ENCODE measurements around the gene ADAM8.
"Not testable (repeated sequence)": the region's sequence is repeated elsewhere in the genome, so short reads cannot be mapped to it uniquely, and the experiment has no call there.

The ADAM8 gene

DNA sequence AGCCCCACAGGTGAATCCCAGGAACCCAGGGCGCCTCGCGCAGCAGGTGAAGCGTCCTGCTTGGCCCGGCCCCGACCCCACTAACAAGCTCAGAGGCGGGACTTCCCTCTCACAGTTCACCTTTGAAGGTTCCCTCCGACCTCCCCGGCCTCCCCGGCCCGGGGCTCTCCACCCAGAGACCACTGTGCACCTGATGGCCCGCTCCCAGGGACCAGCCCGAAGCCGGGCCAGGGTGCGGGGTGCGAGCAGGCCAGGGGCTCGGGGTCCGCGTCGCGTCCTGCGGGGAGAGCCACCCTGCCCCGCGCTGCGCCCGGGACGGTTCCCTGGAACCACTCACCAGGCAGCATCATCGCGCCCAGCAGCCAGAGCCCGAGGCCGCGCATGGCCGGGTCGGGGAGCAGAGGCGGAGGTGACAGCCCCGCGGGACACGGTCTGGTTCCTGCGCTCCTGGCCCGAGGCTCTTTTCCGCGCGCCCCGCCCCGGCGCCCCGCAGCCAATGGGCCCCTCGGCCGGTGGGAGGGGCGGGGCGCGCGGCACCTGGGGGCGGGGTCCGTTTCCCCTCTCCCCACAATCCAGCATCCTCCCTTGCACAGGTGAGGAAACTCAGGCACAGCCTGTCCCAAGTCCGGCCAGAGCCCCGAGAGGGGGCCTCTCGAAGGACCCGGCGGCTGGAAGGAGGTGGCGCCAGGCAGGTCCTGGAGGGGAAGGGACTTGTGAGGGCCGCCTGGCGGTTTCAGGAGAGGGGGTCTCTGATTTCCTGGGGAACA lies at the start of gene ADAM8:
TSS of gene ADAM8 (minus strand) at position 434 of the 767 bp plus-strand sequence. CDS start at position 383, 51 bp downstream.
- DNase-seq (ENCODE audit: low read depth in 2 of 2): peak; percentile 61 to 71

GRCh38 chr10:133326223-133326551 lies 49.5 kb upstream of the ADAM8 start:
- no peak for DNase-seq (ENCODE audit: low read depth in 2 of 2)

DNA sequence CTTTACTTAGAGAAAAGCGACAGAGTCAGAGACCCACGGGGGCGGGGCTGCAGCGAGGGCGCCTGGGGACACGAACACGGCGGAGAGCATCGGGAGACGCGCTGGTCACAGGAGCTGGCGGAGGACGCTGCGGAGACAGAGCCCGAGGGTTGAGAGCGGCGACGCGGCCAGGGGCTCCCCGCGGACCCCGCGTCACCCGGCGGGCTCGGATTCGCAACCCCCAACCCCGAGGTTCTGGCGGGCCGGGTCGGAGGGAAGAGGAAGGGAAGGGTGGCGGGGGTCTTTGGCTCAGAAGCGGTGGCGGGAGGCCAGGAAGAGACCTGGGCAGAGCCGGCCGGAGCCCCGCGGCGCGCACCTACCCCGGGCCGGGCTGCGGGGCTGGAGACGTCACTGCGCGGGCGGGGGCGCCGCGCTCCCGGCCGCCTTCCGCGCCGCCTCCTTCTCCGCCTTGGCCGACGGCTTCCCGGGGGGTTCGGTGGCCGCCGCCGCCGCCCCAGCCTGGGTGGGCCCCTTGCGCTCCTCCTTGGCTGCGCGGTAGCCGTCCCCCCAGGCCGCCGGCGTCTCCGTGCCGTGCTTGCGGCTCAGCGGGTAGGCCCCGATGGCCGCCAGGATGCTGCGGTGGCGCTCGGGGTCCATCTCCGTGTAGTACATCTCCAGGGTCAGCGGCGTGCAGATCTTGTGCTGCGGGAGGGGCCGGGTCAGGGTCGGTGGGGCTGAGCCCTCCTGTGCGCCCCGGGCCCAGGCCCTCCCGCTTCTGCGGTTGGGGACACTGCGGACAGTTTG lies 49.0 kb upstream of the ADAM8 start:
- no peak for DNase-seq (ENCODE audit: low read depth in 2 of 2)

GRCh38 chr10:133324857-133325260 lies 48.2 kb upstream of the ADAM8 start:
- no peak for DNase-seq (ENCODE audit: low read depth in 2 of 2)

- peak in 1 of 2 donors; percentile 61 for DNase-seq (ENCODE audit: low read depth in 2 of 2)
Observed at GRCh38 chr10:133324198-133324792, 47.6 kb upstream of the ADAM8 start.

- not testable (repeated sequence) for DNase-seq (ENCODE audit: low read depth in 2 of 2)
Observed at GRCh38 chr10:133322064-133322709, 45.5 kb upstream of the ADAM8 start.

- not testable (repeated sequence) for DNase-seq (ENCODE audit: low read depth in 2 of 2)
Observed at GRCh38 chr10:133320852-133321422, 44.3 kb upstream of the ADAM8 start.

DNA sequence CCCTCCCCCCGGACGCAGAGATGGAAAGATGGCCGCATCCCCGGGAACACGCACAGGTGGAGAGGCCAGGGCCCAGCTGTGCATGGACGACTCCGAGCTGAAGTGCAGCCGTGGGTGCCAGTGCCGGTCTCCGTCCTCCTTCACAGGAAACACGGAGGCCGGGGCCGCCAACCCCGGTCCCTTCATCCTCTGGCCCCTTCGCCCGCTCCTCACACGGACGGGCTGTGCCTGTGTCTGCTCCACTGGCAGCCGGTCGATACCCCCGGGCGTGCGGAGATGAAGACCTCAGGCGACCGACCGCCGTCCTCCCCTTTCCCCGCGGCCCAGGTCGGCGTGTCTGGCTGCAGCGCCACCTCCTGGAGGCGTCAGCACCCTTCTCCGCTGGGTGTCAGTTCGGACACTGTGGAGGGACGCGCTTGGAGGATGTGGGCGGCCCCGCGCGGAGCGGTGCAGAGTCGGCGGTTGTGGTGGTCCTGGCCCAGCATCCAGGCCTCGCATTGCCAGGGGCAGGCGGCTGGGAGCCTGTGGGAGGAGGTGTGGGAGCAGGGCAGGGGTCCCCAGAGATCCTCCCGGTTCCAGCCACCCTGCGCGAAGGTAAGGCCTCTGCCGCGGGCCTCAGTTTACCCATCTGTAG lies 41.9 kb upstream of the ADAM8 start:
- peak; percentile 50 to 56 for DNase-seq (ENCODE audit: low read depth in 2 of 2)

- DNase-seq (ENCODE audit: low read depth in 2 of 2): no peak
Observed at GRCh38 chr10:133316732-133317131, 40.1 kb upstream of the ADAM8 start.

DNA sequence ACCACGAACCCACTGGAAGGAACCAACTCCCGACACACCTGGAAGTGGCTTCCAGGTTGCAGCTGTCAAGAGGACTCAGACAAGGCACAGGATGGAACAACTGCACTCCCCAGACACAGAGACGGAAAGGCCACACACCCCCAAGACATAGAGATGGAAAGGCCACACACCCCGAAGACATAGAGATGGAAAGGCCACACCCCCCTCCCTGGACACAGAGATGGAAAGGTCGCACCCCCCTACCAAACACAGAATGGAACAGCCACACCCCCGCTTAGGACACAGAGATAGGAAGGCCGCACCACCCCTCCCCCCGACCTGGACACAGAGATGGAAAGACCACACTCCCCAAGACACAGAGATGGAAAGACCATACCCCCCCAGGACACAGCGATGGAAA lies 39.6 kb upstream of the ADAM8 start:
- no peak for DNase-seq (ENCODE audit: low read depth in 2 of 2)

DNA sequence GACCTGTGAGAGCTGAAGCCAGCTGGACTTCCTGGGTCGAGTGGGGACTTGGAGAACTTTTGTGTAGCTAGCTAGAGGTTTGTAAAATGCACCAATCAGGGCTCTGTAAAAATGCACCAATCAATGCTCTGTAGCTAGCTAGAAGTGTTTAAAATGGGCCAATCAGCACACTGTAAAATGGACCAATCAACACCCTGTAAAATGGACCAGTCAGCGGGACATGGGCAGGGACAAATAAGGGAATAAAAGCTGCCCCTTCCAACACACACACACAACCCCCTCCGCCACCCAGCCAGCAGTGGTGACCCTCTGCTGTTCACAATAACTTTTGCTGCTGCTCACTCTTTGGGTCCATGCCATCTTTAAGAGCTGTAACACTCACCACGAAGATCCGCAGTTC lies 39.2 kb upstream of the ADAM8 start:
- no peak for DNase-seq (ENCODE audit: low read depth in 2 of 2)

DNA sequence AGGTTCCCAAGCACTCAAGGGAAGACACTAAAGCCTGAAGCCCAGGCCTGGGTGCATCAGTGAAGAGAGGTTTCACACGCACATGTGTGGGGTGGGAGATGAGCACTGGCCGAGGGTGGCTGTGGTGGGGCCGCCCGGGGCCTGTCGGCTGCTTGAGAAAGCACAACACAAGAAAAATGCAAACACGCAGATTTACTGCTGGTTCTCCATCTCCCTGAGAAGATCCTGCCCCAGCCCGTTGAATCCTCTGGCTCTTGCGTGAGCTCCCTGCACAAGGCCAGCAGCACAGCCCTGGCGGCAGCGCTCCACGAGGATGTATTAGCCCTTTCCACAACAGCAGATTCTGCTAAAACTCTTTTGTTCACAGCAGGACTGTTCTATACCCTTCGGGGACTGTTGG lies 38.2 kb upstream of the ADAM8 start:
- DNase-seq (ENCODE audit: low read depth in 2 of 2): no peak

- DNase-seq (ENCODE audit: low read depth in 2 of 2): no peak
Observed at GRCh38 chr10:133313192-133313591, 36.5 kb upstream of the ADAM8 start.

GRCh38 chr10:133312769-133313145 lies 36.1 kb upstream of the ADAM8 start:
- no peak for DNase-seq (ENCODE audit: low read depth in 2 of 2)

DNA sequence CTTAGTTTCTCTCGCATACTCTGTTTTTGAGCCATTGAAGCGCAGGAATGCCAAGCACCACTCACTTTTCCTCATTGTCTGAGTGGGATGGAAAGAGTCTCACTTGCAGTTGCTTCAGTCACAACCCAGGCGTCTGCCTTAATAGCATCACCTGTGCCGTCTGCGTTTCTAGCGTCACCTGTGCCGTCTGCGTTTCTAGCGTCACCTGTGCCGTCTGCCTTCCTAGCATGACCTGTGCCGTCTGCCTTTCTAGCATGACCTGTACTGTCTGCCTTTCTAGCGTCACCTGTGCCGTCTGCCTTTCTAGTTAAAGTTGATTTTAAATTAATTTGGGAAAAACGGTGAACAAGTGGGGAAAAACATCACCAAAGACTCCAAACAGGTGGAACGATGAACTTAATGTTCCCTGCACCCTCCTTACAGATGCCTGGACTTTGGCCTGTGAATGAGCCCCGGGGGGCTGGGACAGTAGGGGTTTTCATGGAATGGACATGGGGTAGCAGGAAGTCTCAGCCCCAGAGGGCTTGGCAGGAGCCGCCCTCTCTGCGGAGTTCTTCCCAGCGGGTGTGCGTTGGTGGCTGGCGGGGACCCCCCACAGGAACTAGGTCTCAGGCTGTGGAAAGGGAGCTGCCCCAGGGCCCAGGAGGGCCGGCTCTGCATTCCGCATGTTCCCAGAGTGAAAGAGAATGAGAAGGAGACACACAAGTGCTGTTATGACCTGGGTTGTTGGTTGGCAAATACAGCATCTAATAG lies 35.5 kb upstream of the ADAM8 start:
- no peak for DNase-seq (ENCODE audit: low read depth in 2 of 2)

DNA sequence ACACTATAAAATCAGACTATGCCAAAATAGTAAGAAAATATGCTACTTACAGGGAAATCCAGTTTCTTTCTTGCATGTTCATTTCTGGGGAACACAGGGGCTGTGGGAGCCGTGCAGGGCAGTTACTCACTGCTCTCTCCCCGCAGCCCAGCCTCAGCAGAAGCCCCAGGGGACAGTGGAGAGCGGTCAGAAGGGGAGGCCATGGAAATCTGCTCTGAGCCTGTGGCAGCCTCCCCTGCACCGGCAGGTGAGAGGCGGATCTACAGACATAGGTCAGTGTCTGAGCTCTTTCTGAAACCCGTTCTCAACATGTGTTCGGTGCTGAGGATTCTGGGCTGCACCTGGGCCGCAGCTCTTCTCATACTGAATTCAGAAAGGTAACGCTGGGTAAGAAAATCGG lies 34.9 kb upstream of the ADAM8 start:
- no peak for DNase-seq (ENCODE audit: low read depth in 2 of 2)

- DNase-seq (ENCODE audit: low read depth in 2 of 2): no peak
Observed at GRCh38 chr10:133310789-133311188, 34.1 kb upstream of the ADAM8 start.

DNA sequence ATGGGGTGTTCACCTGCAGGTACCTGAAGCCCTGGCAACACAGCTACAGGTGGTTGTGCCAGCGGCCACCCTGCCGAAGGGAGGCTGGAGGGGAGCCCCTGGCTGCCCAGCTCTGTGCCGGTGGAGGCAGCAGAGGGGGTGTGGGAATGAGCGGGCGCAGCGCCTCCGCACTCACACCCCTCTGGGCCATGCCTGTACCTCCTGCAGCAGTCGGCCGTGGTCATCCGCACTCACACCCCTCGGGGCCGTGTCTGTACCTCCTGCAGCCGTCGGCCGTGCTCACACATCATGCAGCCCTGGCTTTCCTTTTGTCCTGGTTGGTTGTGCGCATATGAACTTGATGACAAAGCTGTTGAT lies 33.7 kb upstream of the ADAM8 start:
- no peak for DNase-seq (ENCODE audit: low read depth in 2 of 2)

DNA sequence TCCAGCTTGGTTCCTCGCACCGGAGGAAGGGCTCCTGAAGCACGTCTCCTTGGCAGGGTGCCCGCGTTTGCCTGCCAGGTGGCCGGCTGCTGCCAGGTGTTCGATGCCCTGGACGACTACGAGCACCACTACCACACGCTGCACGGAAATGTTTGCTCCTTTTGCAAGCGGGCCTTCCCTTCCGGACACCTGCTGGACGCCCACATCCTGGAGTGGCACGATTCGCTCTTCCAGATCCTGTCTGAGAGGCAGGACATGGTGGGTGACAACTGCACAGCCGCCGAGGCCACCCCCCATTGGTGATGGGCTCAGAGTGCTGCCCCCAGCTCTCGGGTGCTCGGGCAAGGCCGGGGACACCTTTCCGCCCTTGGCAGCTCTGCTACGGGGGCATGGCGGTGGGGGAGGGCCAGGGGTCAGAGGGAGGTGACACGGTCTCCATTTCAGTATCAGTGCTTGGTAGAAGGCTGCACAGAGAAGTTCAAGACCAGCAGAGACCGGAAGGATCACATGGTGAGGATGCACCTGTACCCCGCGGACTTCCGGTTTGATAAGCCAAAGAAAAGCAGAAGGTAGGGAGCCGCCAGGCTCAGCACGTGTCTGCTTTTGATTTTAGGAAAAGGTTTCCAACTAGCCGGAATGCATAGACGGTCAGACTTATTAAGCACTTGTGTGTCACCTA lies 33.2 kb upstream of the ADAM8 start:
- DNase-seq (ENCODE audit: low read depth in 2 of 2): no peak

DNA sequence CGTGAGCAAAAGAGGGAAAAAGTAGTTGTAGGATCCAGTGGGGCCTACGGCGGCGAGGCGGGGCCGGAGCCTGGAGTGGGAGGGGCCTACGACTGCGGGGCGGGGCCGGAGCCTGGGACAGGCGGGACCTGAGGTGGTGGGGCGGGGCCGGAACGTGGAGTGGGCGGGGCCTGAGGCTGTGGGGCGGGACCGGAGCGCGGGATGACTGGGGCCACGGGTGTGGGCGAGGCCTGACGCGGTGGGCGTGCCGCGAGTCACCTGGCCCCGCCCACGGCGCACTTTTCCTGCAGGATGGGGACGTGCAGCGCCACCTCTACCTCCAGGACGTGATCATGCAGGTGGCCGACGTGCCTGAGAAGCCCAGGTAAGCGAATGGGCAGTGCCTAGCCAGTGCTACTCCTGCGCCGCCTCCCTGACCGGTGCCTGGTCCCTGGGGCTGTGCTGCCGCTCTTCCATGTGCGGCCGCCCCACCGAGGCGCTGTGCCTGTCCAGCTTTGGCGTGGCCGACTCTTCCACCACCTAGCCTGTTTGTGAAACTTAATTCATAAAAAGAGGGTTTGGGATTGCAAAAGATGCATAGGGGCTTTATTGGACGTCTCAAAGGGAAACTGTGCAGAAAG lies 32.5 kb upstream of the ADAM8 start:
- peak; percentile 80 for DNase-seq (ENCODE audit: low read depth in 2 of 2)

Measured in stimulated activated CD8-positive, alpha-beta memory T cell treated with anti-CD3 and anti-CD28 coated beads, Interleukin-15, amount 100 ng/mL, for 48 hours (primary cell).